ENCODE measurements around the gene TTC19. TPM values are rescaled to one million over a fixed set of nuclear protein-coding genes. Genes with fewer than 3 reads are reported as not detected.
"Not testable (repeated sequence)": the region's sequence is repeated elsewhere in the genome, so short reads cannot be mapped to it uniquely, and the experiment has no call there.

Gene TTC19
- total RNA-seq, 1 donor from 2014 or later = 20.4 TPM

GRCh38 chr17:16033729-16034349, 34.2 kb downstream of the TTC19 start:
- ATAC-seq = no peak

DNA sequence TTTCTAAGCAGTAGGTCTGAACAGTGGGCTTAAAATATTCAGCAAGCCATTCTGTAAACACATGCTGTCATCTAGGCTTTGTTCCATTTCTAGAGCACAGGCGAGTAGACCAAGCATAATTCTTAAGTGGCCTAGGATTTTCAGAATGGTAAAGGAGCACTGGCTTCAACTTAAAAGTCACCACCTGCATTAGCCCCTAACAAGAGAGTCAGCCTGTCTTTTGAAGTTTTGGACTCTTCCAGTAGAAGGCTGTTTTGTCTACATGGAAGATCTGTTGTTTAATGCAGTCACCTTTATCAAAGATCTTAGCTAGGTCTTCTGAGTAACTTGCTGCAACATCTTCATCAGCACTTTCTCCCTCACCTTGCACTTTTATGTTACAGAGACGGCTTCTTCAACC, 36.6 kb downstream of the TTC19 start:
- no peak for ATAC-seq

DNA sequence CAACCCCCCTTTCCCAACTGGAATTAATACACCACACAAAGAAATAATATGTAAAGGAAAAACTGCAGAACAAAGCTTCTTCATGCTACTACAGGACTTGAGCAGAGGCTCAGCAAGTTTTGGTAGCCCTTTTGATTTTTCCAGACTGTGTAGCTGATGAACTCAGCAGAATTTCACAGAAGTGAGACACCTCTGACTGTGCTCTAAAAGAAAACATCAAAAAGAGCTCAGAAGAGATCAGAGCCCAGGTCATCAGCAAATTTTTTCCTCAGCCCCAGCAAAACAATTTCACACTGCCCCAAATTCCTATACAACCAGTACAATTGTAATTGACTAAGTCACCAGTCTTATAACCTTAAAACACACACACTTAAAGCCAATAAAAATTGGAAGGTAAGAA, 38.0 kb downstream of the TTC19 start:
- ATAC-seq = no peak

GRCh38 chr17:16040710-16041251, 41.2 kb downstream of the TTC19 start:
- ATAC-seq = no peak

DNA sequence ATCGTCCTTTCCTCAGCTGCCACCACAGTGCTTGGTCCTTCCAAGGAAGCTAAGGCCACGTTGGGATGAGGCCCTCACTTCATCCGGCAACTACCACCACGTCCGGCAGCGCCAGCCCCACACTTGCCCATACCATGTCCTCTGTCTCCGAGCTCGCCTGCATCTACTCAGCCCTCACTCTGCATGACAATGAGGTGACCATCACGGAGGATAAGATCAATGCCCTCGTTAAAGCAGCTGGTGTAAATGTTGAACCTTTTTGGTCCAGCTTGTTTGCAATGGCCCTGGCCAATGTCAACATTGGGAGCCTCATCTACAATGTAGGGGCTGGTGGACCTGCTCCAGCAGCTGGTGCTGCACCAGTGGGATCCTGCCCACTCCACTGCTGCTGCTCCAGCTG, 44.9 kb downstream of the TTC19 start:
- no peak for ATAC-seq

- ATAC-seq = no peak
Observed at GRCh38 chr17:16046966-16047365, 47.3 kb downstream of the TTC19 start.

DNA sequence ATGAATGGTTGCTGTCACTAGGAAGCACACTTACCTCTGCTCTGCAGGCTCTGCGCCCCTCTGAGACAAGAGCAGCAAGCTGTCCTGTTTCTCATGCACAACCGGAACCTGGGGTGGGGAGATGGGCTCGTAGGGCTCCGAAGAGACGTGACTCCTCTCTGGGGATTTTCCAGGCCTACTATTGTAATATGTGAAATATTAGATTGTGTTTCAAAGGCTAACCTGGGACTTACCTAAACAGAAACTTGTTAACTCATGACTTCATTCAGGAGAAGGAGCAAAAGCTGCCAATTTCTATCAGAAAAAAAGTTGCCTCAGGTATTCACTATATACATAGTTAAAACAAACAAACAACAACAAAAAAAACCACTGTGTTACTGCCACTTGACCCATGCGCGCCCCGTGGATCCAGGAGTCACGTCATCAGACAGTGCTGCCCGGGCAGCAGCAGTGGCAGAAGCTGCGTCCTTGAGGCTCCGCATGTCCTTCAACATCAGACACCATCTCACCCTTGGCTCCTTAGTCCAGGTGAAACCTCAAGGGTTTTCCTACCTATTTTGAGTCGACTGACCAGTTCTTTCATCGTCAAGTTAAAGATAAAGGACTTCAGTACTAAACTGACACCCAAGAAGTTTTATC, 49.3 kb downstream of the TTC19 start:
- no peak for ATAC-seq

DNA sequence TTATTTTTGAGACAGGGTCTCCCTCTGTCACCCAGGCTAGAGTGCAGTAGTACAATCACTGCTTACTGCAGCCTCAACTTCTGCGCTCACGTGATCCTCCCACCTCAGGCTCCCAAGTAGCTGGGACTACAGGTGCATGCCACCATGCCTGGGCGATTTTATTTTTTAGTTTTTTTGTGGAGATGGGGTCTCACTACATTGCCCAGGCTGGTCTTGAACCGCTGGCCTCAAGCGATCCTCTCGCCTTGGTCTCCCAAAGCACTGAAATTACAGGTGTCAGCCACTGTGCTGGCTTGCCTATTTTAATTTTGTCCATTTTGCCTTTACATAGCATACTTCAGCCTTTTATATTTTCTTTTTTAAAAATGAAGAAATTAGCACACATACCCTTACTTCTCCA, 51.2 kb downstream of the TTC19 start:
- ATAC-seq = no peak

DNA sequence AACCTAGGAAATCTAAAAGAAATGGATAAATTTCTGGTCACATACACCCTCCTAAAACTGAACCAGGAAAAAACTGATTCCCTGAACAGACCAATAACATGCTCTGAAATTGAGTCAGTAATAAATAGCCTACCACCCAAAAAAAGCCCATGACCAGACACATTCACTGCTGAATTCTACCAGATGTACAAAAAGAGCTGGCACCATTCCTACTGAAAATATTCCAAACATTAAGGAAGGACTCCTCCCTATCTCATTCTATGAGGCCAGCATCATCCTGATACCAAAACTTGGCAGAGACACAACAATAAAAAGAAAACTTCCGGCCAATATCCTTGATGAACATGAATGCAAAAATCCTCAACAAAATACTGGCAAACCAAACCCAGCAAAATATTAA, 52.9 kb downstream of the TTC19 start:
- no peak for ATAC-seq

- ATAC-seq = not testable (repeated sequence)
Observed at GRCh38 chr17:16055139-16055538, 55.5 kb downstream of the TTC19 start.

- ATAC-seq = no peak
Observed at GRCh38 chr17:16061631-16062030, 62.0 kb downstream of the TTC19 start.

DNA sequence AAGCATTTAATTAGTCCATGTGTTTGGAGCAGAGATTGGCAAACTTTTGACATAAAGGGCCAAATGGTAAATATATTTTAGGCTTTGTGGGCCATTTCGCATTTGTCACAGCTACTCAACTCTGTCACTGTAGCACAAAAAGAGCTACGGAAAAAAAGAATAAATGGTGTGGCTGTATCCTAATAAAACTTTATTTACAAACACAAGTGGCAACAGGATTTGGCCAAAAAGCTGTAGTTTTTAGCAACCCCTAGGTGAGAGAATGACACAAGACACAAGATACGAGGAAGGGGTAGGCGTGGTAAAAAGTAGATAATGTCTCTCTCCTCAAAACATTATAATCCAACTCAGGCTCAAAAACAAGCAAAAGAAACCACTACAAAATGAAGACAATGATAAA, 66.5 kb downstream of the TTC19 start:
- ATAC-seq = no peak

DNA sequence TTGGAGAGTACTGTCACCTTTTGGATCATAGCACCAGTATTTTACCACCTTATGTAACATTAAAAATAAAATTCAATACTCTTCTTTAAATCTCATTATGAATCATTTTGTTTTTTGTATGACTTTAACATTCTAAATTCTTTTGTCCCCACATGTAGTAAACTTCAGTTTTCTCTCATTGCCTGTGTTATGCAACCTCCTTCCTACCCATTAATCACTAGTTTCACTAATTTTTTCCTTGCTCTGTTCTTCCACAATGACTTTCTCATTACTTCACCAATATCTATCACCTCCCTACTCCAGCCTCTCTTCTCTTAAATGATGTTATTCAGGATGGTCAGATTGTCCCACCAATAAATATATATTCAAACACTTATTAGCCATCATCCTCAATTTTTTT, 68.7 kb downstream of the TTC19 start:
- no peak for ATAC-seq

- ATAC-seq = no peak
Observed at GRCh38 chr17:16072031-16072430, 72.4 kb downstream of the TTC19 start.

DNA sequence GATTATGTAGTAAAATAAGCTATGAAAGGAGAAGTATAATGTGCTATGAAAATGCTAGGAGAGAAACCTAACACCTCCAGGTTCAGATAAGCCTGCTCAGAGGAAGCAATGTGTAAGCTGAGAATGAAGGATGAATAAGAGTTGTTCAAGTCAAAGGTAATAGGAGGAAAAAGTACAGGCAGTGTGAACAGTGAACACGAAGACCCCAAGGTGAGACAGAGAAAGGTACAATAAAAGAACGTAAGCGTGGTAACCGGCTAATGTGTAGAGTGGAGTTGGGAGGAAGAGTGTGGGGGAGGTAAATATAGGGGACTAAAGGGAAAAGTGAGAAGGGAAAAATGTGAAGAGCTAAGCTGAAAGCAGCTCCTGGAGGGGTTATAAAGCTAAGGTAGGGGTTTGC, 74.2 kb downstream of the TTC19 start:
- no peak for ATAC-seq

DNA sequence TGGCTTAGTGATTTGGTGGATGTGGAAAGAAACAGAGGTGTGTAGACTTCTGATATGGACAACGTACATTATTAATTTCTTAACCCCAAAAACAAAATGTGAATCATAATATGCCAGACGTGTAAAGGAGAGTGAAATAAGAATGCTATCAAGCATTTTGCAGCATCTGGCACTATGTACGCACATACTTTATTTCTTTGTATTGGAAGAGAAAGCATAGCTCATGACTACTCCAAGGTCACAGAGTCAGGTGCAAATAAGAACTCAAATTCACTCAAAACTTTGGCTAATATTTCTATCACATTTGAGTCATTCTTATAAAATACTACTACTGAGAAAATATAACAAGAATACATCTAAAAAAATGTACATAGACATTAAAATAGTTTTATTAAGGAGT, 74.8 kb downstream of the TTC19 start:
- ATAC-seq = no peak

DNA sequence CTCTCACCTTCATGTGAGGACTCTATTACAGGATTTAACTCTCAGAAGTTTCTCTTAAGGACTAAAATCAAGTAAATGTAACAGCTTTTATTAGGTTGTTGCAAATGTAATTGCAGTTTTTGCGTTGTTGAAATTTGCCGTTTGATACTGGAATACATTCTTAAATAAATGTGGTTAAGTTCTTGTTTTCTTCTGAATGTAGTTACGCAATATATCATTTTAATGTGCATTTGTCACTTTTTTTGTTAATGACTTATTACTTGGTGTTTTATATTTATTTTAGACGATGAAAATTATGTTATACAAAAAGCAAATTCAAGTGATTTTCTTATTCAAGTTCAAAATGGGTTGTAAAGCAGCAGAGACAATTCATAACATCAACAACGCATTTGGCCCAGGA, 76.3 kb downstream of the TTC19 start:
- no peak for ATAC-seq

Other genes starting within 250 kb of the TTC19 start
- 13.1 TPM for gene ADORA2B, start 54.7 kb upstream of the TTC19 start, total RNA-seq
- gene ZSWIM7, start 120 bp upstream of the TTC19 start, total RNA-seq = 6.8 TPM
- gene NCOR1, start 215.7 kb downstream of the TTC19 start, total RNA-seq = 71.0 TPM
- gene PIGL, start 217.4 kb downstream of the TTC19 start, total RNA-seq = 18.9 TPM

Measured in esophagus mucosa (tissue), 1 donor.